DOHH2 (cell line): ENCODE measurements around the gene PRDM16.

Experiments
- H3F3A ChIP-seq: fragments of 200-600 bp; sonication (generic), shearing (Covaris generic); 2 replicates; pipeline ENCODE4 v1.6.0; 2016; ENCODE audit warnings: antibody characterized with exemption, mild to moderate bottlenecking; ENCODE audit not compliant: control insufficient read depth, insufficient read depth
- H3K27ac ChIP-seq: fragments of 200-600 bp; sonication (generic); 2 replicates; pipeline ENCODE4 v1.5.1; 2014; ENCODE audit warnings: low read depth, mild to moderate bottlenecking, low read length, moderate library complexity
- H3K27me3 ChIP-seq: fragments of 200-600 bp; sonication (generic); 2 replicates; pipeline ENCODE4 v1.6.1; 2014; ENCODE audit warnings: mild to moderate bottlenecking, low read length, mixed read lengths; ENCODE audit not compliant: control insufficient read depth
- H3K36me3 ChIP-seq: fragments of 200-600 bp; sonication (generic); 2 replicates; pipeline ENCODE4 v1.6.1; 2014; ENCODE audit warnings: mild to moderate bottlenecking, low read length, moderate library complexity, mixed read lengths; ENCODE audit not compliant: control insufficient read depth
- H3K4me1 ChIP-seq: fragments of 200-600 bp; sonication (generic); 2 replicates; pipeline ENCODE4 v1.6.1; 2014; ENCODE audit warnings: mild to moderate bottlenecking, low read length, mixed read lengths; ENCODE audit not compliant: control insufficient read depth
- H3K4me2 ChIP-seq: fragments of 200-600 bp; sonication (generic); 2 replicates; pipeline ENCODE4 v1.6.0; 2014; ENCODE audit warnings: mild to moderate bottlenecking, low read length, moderate library complexity
- H3K4me3 ChIP-seq: fragments of 200-600 bp; sonication (generic); 2 replicates; pipeline ENCODE4 v1.5.1; 2014; ENCODE audit warnings: mild to moderate bottlenecking, low read length, mixed read lengths
- H3K79me2 ChIP-seq: fragments of 200-600 bp; sonication (generic); 2 replicates; pipeline ENCODE4 v1.6.1; 2014; ENCODE audit warnings: mild to moderate bottlenecking, low read length, mixed read lengths; ENCODE audit not compliant: control insufficient read depth
- H3K9me2 ChIP-seq: fragments of 200-600 bp; sonication (generic); replicated peaks from 2 replicates; pipeline ENCODE4 v1.6.1; 2014; ENCODE audit warnings: mild to moderate bottlenecking, low read length, mixed read lengths; ENCODE audit not compliant: control insufficient read depth
- H3K9me3 ChIP-seq: fragments of 200-600 bp; sonication (generic); 2 replicates; pipeline ENCODE4 v1.6.1; 2014; ENCODE audit warnings: antibody characterized with exemption, low read length, mixed read lengths; ENCODE audit not compliant: control insufficient read depth, insufficient read depth
- H4K20me1 ChIP-seq: fragments of 200-600 bp; sonication (generic); 2 replicates; pipeline ENCODE4 v1.6.0; 2014; ENCODE audit warnings: low read depth, mild to moderate bottlenecking, antibody characterized with exemption, low read length, moderate library complexity; ENCODE audit not compliant: control insufficient read depth, insufficient read depth
- EZH2phosphoT487 ChIP-seq: fragments of 200-600 bp; sonication (generic); IDR thresholded peaks from 2 replicates; pipeline ENCODE4 v1.6.1; 2017; ENCODE audit warnings: borderline replicate concordance, mild to moderate bottlenecking, antibody characterized with exemption, low read length, moderate library complexity, mixed read lengths
- TF ChIP-seq, protein P1 (sequence below): fragments of 200-600 bp; sonication (generic); IDR thresholded peaks from one replicate; pipeline ENCODE4 v1.5.1; 2014; ENCODE audit warnings: antibody characterized with exemption, mild to moderate bottlenecking, low read depth, low read length; ENCODE audit not compliant: poor library complexity, severe bottlenecking

PRDM16 gene

GRCh38 chr1:3423245-3423829 lies 354.3 kb downstream of the PRDM16 start:
- H3F3A ChIP-seq: no peaks in the 10 kb centered on the region
- H4K20me1 ChIP-seq: no peaks in the 10 kb centered on the region
- H3K4me3 ChIP-seq: no peak overlapping the region
- no peaks in the 10 kb centered on the region for H3K4me1 ChIP-seq
- H3K27me3 ChIP-seq: no peaks in the 10 kb centered on the region
- H3K79me2 ChIP-seq: no peaks in the 10 kb centered on the region
- TF ChIP-seq, protein P1, sequence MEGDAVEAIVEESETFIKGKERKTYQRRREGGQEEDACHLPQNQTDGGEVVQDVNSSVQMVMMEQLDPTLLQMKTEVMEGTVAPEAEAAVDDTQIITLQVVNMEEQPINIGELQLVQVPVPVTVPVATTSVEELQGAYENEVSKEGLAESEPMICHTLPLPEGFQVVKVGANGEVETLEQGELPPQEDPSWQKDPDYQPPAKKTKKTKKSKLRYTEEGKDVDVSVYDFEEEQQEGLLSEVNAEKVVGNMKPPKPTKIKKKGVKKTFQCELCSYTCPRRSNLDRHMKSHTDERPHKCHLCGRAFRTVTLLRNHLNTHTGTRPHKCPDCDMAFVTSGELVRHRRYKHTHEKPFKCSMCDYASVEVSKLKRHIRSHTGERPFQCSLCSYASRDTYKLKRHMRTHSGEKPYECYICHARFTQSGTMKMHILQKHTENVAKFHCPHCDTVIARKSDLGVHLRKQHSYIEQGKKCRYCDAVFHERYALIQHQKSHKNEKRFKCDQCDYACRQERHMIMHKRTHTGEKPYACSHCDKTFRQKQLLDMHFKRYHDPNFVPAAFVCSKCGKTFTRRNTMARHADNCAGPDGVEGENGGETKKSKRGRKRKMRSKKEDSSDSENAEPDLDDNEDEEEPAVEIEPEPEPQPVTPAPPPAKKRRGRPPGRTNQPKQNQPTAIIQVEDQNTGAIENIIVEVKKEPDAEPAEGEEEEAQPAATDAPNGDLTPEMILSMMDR: no peak
- no peak for TF ChIP-seq EZH2phosphoT487
- H3K9me2 ChIP-seq: no peaks in the 10 kb centered on the region
- H3K27ac ChIP-seq: no peak overlapping the region
- H3K4me2 ChIP-seq: no peak overlapping the region
- H3K9me3 ChIP-seq: no peaks in the 10 kb centered on the region
- H3K36me3 ChIP-seq: no peaks in the 10 kb centered on the region

DNA sequence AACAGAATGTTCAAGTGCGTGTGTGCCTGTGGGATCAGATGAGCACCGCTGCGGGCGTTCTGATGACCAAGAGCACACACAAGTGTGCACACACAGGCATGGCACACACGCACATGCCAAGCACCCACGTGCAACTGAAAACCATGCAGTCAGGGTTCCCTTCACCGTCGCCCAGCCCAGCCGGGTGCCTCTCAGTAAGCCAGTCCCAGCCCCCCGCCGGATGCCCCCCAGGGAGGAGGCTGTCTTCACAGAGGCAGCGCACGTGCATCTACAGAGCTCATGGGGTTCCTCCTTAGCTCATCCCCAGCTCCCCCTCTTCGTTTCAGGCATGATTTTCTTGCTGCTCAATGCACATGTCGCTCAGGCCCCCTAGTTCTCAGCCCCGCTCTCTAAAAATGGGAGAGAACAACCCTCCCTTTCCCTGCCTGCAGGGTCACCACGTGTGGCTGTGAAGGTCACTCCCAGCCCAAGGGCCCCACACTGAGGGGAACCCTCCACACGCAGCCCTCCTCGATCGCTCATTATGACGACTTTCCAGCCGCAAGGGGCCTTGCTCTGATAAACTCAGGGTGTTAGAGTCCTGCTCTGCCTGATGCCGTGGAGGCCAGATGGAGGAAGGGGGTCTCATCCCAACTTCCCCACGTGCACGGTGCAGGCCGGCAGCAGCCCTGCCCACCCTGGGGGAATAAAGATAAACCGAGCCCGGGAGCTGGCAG lies 355.1 kb downstream of the PRDM16 start:
- Histone ChIP-seq H3F3A (no peaks in the 10 kb centered on the region), H3K27me3 (no peaks in the 10 kb centered on the region), H4K20me1 (no peaks in the 10 kb centered on the region), H3K27ac (no peak overlapping the region), H3K9me2 (no peaks in the 10 kb centered on the region), H3K36me3 (no peaks in the 10 kb centered on the region), H3K4me2 (no peak overlapping the region), H3K4me3 (no peak overlapping the region), H3K79me2 (no peaks in the 10 kb centered on the region), H3K4me1 (no peaks in the 10 kb centered on the region), H3K9me3 (no peaks in the 10 kb centered on the region)
- TF ChIP-seq EZH2phosphoT487: no peak
- TF ChIP-seq, protein P1: no peak

DNA sequence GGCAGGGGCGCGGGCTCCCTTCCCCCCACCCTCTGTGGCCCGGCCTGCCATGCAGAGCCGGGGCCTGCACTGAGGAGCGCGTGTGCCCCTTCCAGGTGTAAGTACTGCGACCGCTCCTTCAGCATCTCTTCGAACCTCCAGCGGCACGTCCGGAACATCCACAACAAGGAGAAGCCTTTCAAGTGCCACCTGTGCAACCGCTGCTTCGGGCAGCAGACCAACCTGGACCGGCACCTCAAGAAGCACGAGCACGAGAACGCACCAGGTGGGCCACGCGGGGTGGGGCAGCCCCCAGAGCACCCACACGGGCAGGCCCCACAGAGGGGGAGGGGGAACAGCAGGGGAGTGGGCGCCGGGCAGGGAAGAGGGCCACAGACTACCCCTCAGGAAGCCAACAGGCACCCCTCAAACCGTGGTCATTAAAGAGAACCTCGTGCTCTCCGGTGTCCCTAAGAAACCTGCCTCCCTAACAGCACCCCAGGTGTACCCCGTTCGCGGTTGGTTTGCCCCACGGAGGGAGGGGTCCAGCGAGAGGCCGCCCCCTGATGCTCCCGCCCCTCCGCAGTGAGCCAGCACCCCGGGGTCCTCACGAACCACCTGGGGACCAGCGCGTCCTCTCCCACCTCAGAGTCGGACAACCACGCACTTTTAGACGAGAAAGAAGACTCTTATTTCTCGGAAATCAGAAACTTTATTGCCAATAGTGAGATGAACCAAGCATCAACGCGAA lies 356.6 kb downstream of the PRDM16 start:
- TF ChIP-seq EZH2phosphoT487: no peak
- TF ChIP-seq, protein P1: no peak

More for the DNA sequence above, 356.6 kb downstream of the PRDM16 start:
- Histone ChIP-seq H3K9me3 (no peaks in the 10 kb centered on the region), H4K20me1 (no peaks in the 10 kb centered on the region), H3K79me2 (no peaks in the 10 kb centered on the region), H3K4me2 (no peak overlapping the region), H3F3A (no peaks in the 10 kb centered on the region), H3K27me3 (no peaks in the 10 kb centered on the region), H3K9me2 (no peaks in the 10 kb centered on the region), H3K4me3 (no peak overlapping the region), H3K4me1 (no peaks in the 10 kb centered on the region), H3K27ac (no peak overlapping the region), H3K36me3 (no peaks in the 10 kb centered on the region)
